LNCaP clone FGC (cell line): ENCODE data around the gene DHRS2.

Experiments used
- DNase-seq: peaks from one replicate; pipeline ENCODE4 v3.0.0-alpha.2; 2011; ENCODE audit warnings: low read depth
- H3K4me3 ChIP-seq: 2 replicates; pipeline ENCODE4 v1.5.1; 2011; ENCODE audit warnings: mild to moderate bottlenecking, low read depth, low read length, control low read depth
- TF ChIP-seq, protein P1 (sequence below): IDR thresholded peaks from 2 replicates; pipeline ENCODE4 v1.5.1; 2012; ENCODE audit warnings: mild to moderate bottlenecking; ENCODE audit not compliant: control insufficient read depth, insufficient read depth; ENCODE audit errors: extremely low read depth

DHRS2 gene

DNA sequence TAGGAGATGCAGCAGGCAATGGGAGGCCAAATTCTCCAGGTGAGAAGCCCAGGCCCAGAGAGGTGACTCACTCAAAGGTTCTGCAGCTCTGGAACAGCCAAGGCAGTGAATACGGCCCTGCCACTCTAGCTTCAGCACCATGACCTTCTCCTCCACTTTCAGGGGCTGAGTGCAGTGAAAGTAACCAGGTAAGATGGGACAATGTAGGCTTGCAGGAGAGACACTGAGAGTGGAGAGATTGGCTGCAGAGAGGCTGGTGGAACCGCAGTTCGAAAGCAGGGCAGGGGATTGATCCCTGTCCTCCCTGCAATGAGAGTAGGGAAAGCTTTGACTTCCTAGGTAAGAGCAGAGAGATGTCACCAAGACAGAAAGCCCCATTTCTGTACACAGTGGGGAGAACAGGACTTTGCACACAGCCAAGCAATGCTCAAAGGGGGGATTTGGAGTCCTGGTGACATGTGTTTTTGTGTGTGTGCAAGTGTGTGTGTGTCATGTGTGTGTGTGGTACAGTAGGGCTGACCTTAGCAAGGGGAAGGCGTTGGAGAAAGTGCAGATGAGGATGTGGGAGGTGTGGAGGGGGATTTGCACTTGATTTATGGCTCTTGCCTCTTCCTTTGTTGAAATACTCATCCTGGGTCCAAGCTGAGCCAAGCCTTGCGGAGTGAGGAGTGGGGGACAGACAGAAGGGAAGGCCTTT lies 12.7 kb downstream of the DHRS2 start:
- no peak overlapping the region for H3K4me3 ChIP-seq
- TF ChIP-seq, protein P1, sequence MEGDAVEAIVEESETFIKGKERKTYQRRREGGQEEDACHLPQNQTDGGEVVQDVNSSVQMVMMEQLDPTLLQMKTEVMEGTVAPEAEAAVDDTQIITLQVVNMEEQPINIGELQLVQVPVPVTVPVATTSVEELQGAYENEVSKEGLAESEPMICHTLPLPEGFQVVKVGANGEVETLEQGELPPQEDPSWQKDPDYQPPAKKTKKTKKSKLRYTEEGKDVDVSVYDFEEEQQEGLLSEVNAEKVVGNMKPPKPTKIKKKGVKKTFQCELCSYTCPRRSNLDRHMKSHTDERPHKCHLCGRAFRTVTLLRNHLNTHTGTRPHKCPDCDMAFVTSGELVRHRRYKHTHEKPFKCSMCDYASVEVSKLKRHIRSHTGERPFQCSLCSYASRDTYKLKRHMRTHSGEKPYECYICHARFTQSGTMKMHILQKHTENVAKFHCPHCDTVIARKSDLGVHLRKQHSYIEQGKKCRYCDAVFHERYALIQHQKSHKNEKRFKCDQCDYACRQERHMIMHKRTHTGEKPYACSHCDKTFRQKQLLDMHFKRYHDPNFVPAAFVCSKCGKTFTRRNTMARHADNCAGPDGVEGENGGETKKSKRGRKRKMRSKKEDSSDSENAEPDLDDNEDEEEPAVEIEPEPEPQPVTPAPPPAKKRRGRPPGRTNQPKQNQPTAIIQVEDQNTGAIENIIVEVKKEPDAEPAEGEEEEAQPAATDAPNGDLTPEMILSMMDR, result no peak
- no peak for DNase-seq

DNA sequence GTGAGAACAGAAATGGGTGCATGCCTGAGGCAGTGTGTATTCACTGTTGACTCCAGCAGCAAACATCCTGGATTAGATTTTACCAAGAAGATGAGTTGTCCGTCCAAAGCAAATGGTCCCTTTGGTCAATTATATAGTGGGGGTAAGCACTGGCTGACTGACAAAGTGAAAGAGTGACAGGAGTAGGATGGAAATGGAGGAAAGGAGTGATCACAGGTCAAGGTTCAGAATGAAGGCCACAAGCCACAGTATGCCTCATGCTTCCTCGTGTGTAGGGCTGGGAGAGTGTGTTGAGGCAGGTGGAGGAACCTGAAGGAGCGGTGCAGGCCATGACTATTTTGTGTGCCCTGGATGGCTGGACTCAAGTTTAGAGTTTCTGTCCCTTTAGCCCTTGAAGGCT lies 14.3 kb downstream of the DHRS2 start:
- H3K4me3 ChIP-seq, result no peak overlapping the region
- DNase-seq, result no peak
- TF ChIP-seq, protein P1, result no peak

DNA sequence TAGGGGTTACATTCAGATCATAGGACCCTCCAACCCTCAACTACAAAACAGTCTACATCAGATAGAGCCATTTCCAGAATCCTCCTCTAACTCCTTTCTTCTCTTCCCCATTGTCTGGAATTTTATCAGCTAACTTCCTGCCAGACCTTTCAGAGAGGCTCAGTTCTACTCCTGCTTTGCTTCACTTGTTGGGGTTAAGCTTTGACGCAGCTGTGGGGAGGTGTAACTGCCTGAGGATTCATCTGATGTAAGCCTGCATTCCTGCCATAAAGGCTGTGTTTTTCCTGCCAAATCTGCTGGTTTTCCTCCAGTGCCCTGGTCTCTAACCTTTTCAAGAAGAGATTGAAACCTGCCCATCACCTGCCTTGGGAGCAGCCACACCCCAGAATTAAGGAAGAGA lies 16.9 kb downstream of the DHRS2 start:
- TF ChIP-seq, protein P1, result no peak
- H3K4me3 ChIP-seq, result no peak overlapping the region
- no peak for DNase-seq

DNA sequence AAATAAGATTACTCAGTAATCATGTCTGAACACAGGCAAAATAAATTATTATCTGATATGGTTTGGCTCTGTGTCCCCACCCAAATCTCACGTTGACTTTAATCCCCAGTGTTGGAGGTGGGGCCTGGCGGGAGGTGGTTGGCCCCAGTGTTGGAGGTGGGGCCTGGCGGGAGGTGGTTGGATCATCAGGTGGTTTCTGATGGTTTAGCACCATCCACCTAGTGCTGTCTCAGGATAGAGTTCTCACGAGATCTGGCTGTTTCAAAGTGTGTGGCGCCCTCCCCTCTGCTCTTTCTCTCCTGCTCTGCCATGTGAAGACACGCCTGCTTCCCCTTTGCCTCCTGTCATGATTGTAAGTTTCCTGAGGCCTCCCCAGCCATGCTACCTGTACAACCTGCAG lies 18.1 kb downstream of the DHRS2 start:
- DNase-seq, result no peak
- H3K4me3 ChIP-seq, result no peak overlapping the region
- TF ChIP-seq, protein P1, result no peak

DNA sequence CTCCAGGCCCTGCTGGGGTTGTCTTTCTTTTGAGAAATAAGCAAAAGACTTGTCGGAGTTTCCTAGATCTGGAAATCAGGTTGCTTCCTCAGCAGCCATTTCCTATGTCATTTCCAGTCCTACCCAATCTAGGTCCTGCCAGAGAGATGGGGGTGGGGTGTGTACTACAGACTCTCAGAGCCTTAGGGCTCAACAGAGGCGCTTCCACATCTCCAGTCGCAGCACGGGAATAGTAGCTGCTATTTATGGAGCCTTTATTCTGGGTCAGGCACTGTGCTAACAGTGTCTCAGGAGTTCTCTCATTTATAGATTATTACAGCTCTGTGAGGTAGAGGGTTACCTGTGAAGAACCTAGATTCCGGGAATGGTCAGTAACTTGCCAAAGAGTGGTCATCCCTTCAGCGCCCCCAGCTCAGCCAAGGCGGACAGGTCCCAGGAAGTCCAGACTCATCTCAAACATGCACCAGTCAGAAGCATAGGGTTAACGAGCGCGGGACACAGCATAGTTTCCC lies 21.9 kb downstream of the DHRS2 start:
- TF ChIP-seq, protein P1, result no peak
- H3K4me3 ChIP-seq, result no peak overlapping the region
- DNase-seq, result no peak

DNA sequence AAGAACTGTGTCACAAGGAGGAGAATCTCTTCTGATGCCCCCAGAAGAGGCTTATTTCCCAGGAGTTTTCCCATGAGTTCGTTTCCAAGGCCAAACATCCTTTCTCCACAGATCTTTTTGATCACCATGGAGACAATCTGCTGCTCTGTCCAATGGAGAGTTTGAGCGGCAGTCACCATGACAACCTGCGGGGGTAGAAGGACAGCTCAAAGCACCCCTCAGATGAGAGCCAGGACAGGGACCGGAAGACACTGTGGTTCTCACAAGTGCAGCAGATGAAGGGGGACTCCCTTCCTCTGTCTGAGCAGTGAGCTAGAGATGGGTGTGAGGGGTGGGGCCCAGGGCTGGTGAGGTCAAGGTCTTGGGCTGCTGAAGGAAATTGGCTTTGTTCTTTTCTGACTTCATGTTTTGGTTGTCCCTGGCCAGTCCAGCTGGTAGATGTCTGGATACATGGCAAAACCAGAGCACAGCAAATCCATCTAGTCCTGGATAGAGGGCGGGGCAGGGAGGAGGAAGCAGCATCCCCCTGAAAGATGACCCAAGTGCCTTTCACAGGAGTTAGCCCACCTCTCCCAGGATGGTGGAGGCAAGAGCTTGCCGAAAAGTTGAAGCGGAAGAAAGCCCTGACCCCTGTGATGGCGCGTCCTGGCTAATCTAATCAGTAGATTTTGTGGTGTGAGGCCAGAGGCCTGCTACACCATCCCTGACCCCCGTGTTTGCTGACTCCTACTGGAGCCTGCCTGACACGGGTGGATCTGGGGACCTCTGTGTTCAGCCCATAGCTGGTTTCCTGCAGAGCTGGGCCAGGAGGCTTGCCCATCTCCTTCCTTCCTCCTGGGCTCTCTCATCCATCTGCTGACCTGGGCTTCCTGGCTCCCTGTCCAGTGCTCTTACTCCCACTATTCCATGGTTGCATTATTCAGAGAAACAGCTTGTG lies 24.4 kb downstream of the DHRS2 start:
- no peak overlapping the region for H3K4me3 ChIP-seq
- DNase-seq, result no peak
- TF ChIP-seq, protein P1, result no peak
